Psoas muscle (tissue), 8 donors: ENCODE data around the gene FTSJ3. TPM values are rescaled to one million over a fixed set of nuclear protein-coding genes. Genes with fewer than 3 reads are reported as not detected.

ENCODE experiments used
- ATAC-seq, 4 donors: fragments of 200-7000 bp; cut with Tn5 transposase; one replicate each; pipeline ENCODE4 v1.9.1; 2020; ENCODE audit warnings: moderate library complexity in 3 of 4, mild to moderate bottlenecking in 2 of 4
- DNase-seq, 2 donors: peaks; one replicate each; pipeline ENCODE4 v3.0.0-alpha.2; 2020
- H3K27ac ChIP-seq: fragments of 200-600 bp; one replicate; pipeline ENCODE4 v1.8.0; 2022
- H3K27me3 ChIP-seq, 3 donors: fragments of 200-600 bp in 1 of 3; one replicate each; pipeline versions ENCODE4 v1.6.1 to v1.8.0; 2013 to 2022; ENCODE audit warnings: low read length in 2 of 3, mild to moderate bottlenecking in 2 of 3, moderate library complexity in 1 of 3; ENCODE audit not compliant: insufficient read depth in 3 of 3
- H3K36me3 ChIP-seq, 2 donors: fragments of 200-600 bp in 1 of 2; one replicate each; pipeline versions ENCODE4 v1.6.1 to v1.8.0; 2013 to 2022; ENCODE audit warnings: low read depth in 1 of 2, mild to moderate bottlenecking in 1 of 2, moderate library complexity in 1 of 2; ENCODE audit not compliant: insufficient read depth in 1 of 2
- H3K4me1 ChIP-seq: fragments of 200-600 bp; one replicate; pipeline ENCODE4 v1.8.0; 2022
- H3K4me3 ChIP-seq: fragments of 200-600 bp; one replicate; pipeline ENCODE4 v1.8.0; 2022; ENCODE audit warnings: mild to moderate bottlenecking
- H3K9me3 ChIP-seq: fragments of 200-600 bp; one replicate; pipeline ENCODE4 v1.8.0; 2022
- CTCF ChIP-seq: fragments of 200-600 bp; IDR thresholded peaks from one replicate; pipeline ENCODE4 v1.8.0; 2022; ENCODE audit warnings: antibody characterized with exemption
- WGBS, 3 donors: extraction: QIAGEN DNeasy Blood & Tissue Kit; methylation state at CpG; one replicate each; pipeline versions ENCODE4 v1.1.6 to v1.1.7; 2013; 5-methylcytosine and 5-hydroxymethylcytosine counted together
- intact Hi-C, 2 donors: fragments of 100-400 bp; cut with DNase I; formaldehyde crosslinking; loops; one replicate each; pipeline versions ENCODE4 v1.11.0 to v1.14.2; 2022
- polyA plus RNA-seq, 3 donors: library from polyadenylated mRNA; stranded (reverse); fragments of 200-250 nt; gene quantifications; one replicate each; pipeline ENCODE4 v1.2.3, GENCODE V29; 2013
- total RNA-seq, 4 donors: library from RNA; stranded (reverse); fragmentation: NEBNext Ultra II Directional in 2 of 4; extraction: Animal tissue kit (Norgen Biotek cat#: 25700) in 2 of 4; gene quantifications; one replicate each; pipeline versions ENCODE4 v1.2.1 to v1.2.4, GENCODE V29; 2021 to 2023
- donor health status: healthy with polysubstance abuse.
- donor health status: DM: no; HTN: no; CAD: no; lungs with moderate emphysema.
- donor health status: Bipolar disorder and iron deficiency.
- donor health status: healthy.
- donor health status: DM: yes; HTN: yes; CAD: no.
- donor health status: DM: no; HTN: no; CAD: no.
- donor health status: DM: no; HTN: no; CAD: no.
- donor health status: DM: yes; HTN: yes; CAD: no.

Gene FTSJ3
- total and polyA plus RNA-seq, 7 donors = 14.4 to 41.9 (median 25.1) TPM

DNA sequence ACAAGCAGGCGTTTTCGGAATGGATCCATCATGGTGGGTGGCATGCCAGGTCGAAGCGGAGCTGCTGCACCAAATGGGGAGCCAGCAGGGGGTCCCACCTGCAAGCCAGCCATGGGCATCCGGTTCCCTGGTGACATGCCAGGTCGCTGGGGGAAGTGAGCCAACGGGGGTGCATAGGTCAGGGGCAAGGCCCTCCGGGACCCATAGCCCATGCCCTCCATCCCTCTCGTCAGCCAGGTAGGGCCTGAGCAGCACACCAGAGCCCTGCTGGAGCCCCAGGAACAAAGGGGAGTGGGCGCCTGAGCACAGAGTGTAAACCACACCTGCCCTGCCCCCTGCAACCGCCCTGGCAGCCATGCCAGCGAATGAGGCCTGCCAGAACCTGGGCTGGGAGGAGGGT lies 10.0 kb upstream of the FTSJ3 start:
- peak overlapping the region; percentile 80 for H3K27ac ChIP-seq
- DNase-seq (no peak), ATAC-seq (no peak)
- TF ChIP-seq CTCF = no peak
- H3K4me1 ChIP-seq = peaks cover 55% of the 10 kb centered on the region
- intact Hi-C loops = loop anchor here in 1 of 2 donors (5.0 kb wide), 1 partner anchor 140 kb away; no protein-coding TSS in a partner anchor
- WGBS, 3 donors = 70 to 85% (median 74%) methylated on average over 12 of the region's 12 CpGs
- H3K36me3 ChIP-seq = peaks cover 12 to 47% of the 10 kb centered on the region in 2 donors
- no peak overlapping the region for H3K4me3 ChIP-seq
- no peaks in the 10 kb centered on the region for H3K27me3 ChIP-seq
- no peaks in the 10 kb centered on the region for H3K9me3 ChIP-seq

DNA sequence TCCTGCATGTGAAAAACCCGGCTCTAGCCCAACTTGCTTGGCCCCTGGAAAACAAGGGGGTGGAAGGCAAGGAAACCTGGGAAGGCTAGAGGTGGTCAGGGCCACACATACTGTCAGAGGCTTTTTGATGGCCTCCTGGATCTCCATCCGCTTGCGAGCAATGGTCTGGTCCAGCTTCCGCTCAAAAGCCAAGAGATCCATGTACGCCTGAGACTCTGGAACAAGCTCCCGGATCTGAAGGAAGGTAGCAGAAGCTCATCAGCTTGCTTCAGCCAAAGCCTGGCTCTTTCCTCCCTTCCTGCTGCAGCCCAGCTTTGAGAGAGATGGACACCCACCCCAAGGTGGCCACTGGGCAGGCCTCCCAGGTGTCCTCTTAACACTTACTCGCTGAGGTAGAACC lies 9.3 kb upstream of the FTSJ3 start:
- H3K4me1 ChIP-seq = peaks cover 55% of the 10 kb centered on the region
- H3K27me3 ChIP-seq = no peaks in the 10 kb centered on the region
- ATAC-seq (no peak), DNase-seq (no peak)
- H3K36me3 ChIP-seq = peaks cover 14 to 54% of the 10 kb centered on the region in 2 donors
- H3K4me3 ChIP-seq = no peak overlapping the region
- intact Hi-C loops = loop anchor here in 1 of 2 donors (5.0 kb wide), 1 partner anchor 140 kb away; no protein-coding TSS in a partner anchor
- no peak for TF ChIP-seq CTCF
- H3K9me3 ChIP-seq = no peaks in the 10 kb centered on the region
- 91 to 97% (median 93%) methylated on average over 7 of the region's 7 CpGs for WGBS, 3 donors
- no peak overlapping the region for H3K27ac ChIP-seq

DNA sequence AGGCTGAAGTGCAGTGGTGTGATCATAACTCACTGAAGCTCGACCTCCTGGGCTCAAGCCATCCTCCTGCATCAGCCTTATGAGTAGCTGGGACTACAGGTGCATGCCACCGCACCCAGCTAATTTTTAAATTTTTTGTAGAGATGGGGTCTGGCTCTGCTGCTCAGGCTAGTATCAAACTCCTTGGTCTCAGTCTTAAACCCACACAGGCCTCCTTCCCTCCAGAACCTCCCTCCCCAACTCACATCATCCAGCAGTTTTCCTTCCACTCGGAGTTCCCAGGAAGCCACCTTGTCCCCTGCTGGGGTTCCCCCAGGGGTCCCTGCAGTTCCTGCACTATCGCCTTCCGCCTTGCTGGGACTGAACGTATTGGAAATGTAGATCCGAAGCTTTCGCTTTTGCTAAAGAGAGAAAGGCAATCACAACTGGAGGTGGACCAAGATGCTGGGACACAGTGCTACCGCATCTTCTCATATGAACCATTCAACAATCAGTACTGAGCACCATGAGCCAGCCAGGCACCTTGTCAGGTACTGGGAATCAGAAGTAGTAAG lies 7.8 kb upstream of the FTSJ3 start:
- 86 to 89% (median 86%) methylated on average over 9 of the region's 9 CpGs for WGBS, 3 donors
- H3K4me1 ChIP-seq = peaks cover 43% of the 10 kb centered on the region
- peak overlapping the region; percentile 3 for H3K27ac ChIP-seq
- H3K9me3 ChIP-seq = no peaks in the 10 kb centered on the region
- peaks cover 23 to 70% of the 10 kb centered on the region in 2 donors for H3K36me3 ChIP-seq
- DNase-seq (no peak), ATAC-seq (no peak)
- H3K27me3 ChIP-seq = no peaks in the 10 kb centered on the region
- no peak overlapping the region for H3K4me3 ChIP-seq
- TF ChIP-seq CTCF = no peak
- intact Hi-C loops = loop anchor here in 1 of 2 donors (5.0 kb wide), 1 partner anchor 138 kb away; no protein-coding TSS in a partner anchor

GRCh38 chr17:63834431-63835166 lies 7.1 kb upstream of the FTSJ3 start:
- peaks cover 30 to 76% of the 10 kb centered on the region in 2 donors for H3K36me3 ChIP-seq
- peak; percentile 47 for TF ChIP-seq CTCF
- no peak overlapping the region for H3K4me3 ChIP-seq
- ATAC-seq (peak; percentile 43 to 64 (median 52)), DNase-seq (peak; percentile 59 to 78)
- 35 to 44% (median 39%) methylated on average over 13 of the region's 13 CpGs for WGBS, 3 donors
- H3K27ac ChIP-seq = peak overlapping the region; percentile 3
- intact Hi-C loops = loop anchor here in 1 of 2 donors (5.0 kb wide), 1 partner anchor 137 kb away; no protein-coding TSS in a partner anchor
- H3K9me3 ChIP-seq = no peaks in the 10 kb centered on the region
- H3K27me3 ChIP-seq = no peaks in the 10 kb centered on the region
- peaks cover 39% of the 10 kb centered on the region for H3K4me1 ChIP-seq
